Measurements from ENCODE around the gene LGMN. TPM values are rescaled to one million over a fixed set of nuclear protein-coding genes. Genes with fewer than 3 reads are reported as not detected.
"Not testable (repeated sequence)": the region's sequence is repeated elsewhere in the genome, so short reads cannot be mapped to it uniquely, and the experiment has no call there.

Gene LGMN
- total RNA-seq, 3 donors from 2014 or later: 70.8 to 193 (median 122) TPM

GRCh38 chr14:92680781-92681650 lies 67.4 kb downstream of the LGMN start:
- H3K27me3 ChIP-seq: no peaks in the 10 kb centered on the region
- H3K4me1 ChIP-seq: no peaks in the 10 kb centered on the region
- H3K36me3 ChIP-seq: no peaks in the 10 kb centered on the region
- TF ChIP-seq CTCF (IDR thresholded peaks at IDR 0.05) (peak; percentile 60 to 87 (median 75)), POLR2AphosphoS5 (IDR thresholded peaks at IDR 0.05) (peak in 1 of 3 donors; percentile 49), POLR2A (IDR thresholded peaks at IDR 0.05) (no peak)
- H3K27ac ChIP-seq: no peak overlapping the region
- DNase-seq (ENCODE audit: low spot score in 2 of 2): peak in 1 of 2 donors; percentile 40
- H3K9me3 ChIP-seq: no peaks in the 10 kb centered on the region
- no peak overlapping the region for H3K4me3 ChIP-seq
- intact Hi-C loops (cut with DNase I; ENCODE audit: low total_unique reads): loop anchor here (10.0 kb wide), 1 partner anchor 104 kb away; no protein-coding TSS in a partner anchor

GRCh38 chr14:92680330-92680729 lies 68.1 kb downstream of the LGMN start:
- not testable (repeated sequence) for H3K27ac ChIP-seq; DNase-seq (ENCODE audit: low spot score in 2 of 2); H3K27me3 ChIP-seq; H3K4me3 ChIP-seq; H3K4me1 ChIP-seq; H3K36me3 ChIP-seq; H3K9me3 ChIP-seq
- intact Hi-C loops (cut with DNase I; ENCODE audit: low total_unique reads): loop anchor here (10.0 kb wide), 1 partner anchor 104 kb away; no protein-coding TSS in a partner anchor

GRCh38 chr14:92679246-92679645 lies 69.2 kb downstream of the LGMN start:
- intact Hi-C loops (cut with DNase I; ENCODE audit: low total_unique reads): no loop called here
- Histone ChIP-seq H3K27ac (no peak overlapping the region), H3K36me3 (no peaks in the 10 kb centered on the region), H3K27me3 (no peaks in the 10 kb centered on the region), H3K4me3 (no peak overlapping the region), H3K4me1 (no peaks in the 10 kb centered on the region), H3K9me3 (no peaks in the 10 kb centered on the region)
- TF ChIP-seq CTCF (IDR thresholded peaks at IDR 0.05): no peak
- no peak for TF ChIP-seq POLR2A (IDR thresholded peaks at IDR 0.05)
- TF ChIP-seq POLR2AphosphoS5 (IDR thresholded peaks at IDR 0.05): no peak
- no peak for DNase-seq (ENCODE audit: low spot score in 2 of 2)

GRCh38 chr14:92678766-92679165 lies 69.7 kb downstream of the LGMN start:
- H3K9me3 ChIP-seq: no peaks in the 10 kb centered on the region
- H3K4me3 ChIP-seq: no peak overlapping the region
- no peaks in the 10 kb centered on the region for H3K27me3 ChIP-seq
- no peak for TF ChIP-seq POLR2A (IDR thresholded peaks at IDR 0.05)
- TF ChIP-seq POLR2AphosphoS5 (IDR thresholded peaks at IDR 0.05): no peak
- H3K27ac ChIP-seq: no peak overlapping the region
- no peak for DNase-seq (ENCODE audit: low spot score in 2 of 2)
- intact Hi-C loops (cut with DNase I; ENCODE audit: low total_unique reads): no loop called here
- no peaks in the 10 kb centered on the region for H3K36me3 ChIP-seq
- H3K4me1 ChIP-seq: no peaks in the 10 kb centered on the region

- no peaks in the 10 kb centered on the region for H3K9me3 ChIP-seq
- H3K27ac ChIP-seq: no peak overlapping the region
- TF ChIP-seq POLR2A (IDR thresholded peaks at IDR 0.05): no peak
- no peaks in the 10 kb centered on the region for H3K4me1 ChIP-seq
- no peaks in the 10 kb centered on the region for H3K27me3 ChIP-seq
- H3K36me3 ChIP-seq: no peaks in the 10 kb centered on the region
- intact Hi-C loops (cut with DNase I; ENCODE audit: low total_unique reads): no loop called here
- no peak for DNase-seq (ENCODE audit: low spot score in 2 of 2)
- H3K4me3 ChIP-seq: no peak overlapping the region
Measured at GRCh38 chr14:92677955-92678354, 70.5 kb downstream of the LGMN start.

GRCh38 chr14:92677087-92677668 lies 71.2 kb downstream of the LGMN start:
- TF ChIP-seq CTCF (IDR thresholded peaks at IDR 0.05) (no peak), POLR2A (IDR thresholded peaks at IDR 0.05) (no peak), POLR2AphosphoS5 (IDR thresholded peaks at IDR 0.05) (no peak)
- Histone ChIP-seq H3K36me3 (no peaks in the 10 kb centered on the region), H3K4me1 (no peaks in the 10 kb centered on the region), H3K27ac (no peak overlapping the region), H3K4me3 (no peak overlapping the region), H3K27me3 (no peaks in the 10 kb centered on the region), H3K9me3 (no peaks in the 10 kb centered on the region)
- intact Hi-C loops (cut with DNase I; ENCODE audit: low total_unique reads): no loop called here
- no peak for DNase-seq (ENCODE audit: low spot score in 2 of 2)
